Stimulated activated CD4-positive, alpha-beta T cell treated with anti-CD3 and anti-CD28 coated beads, Interleukin-4, amount 100 ng/mL, for 24 hours (primary cell): ENCODE data around the gene DRAXIN.

Experiments used
- DNase-seq: peaks from one replicate; pipeline ENCODE4 v3.0.0-alpha.2; 2020

The DRAXIN gene

DNA sequence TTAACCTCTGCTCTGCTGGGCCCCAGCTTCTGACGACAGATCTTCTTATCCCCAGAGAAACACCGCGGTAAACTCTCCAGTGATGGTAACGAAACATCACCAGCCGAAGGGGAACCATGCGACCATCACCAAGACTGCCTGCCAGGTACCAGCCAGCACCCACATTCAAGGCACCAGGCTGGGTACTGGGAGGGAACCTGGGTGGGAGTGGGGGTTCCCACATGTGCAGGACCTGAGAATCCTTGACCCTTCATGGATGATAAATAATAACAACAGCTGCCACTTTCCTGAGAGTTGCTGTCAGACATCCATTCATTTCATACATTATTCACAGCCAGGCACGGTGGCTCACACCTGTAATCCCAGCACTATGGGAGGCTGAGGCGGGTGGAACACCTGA, 20.8 kb downstream of the DRAXIN start:
- no peak for DNase-seq

DNA sequence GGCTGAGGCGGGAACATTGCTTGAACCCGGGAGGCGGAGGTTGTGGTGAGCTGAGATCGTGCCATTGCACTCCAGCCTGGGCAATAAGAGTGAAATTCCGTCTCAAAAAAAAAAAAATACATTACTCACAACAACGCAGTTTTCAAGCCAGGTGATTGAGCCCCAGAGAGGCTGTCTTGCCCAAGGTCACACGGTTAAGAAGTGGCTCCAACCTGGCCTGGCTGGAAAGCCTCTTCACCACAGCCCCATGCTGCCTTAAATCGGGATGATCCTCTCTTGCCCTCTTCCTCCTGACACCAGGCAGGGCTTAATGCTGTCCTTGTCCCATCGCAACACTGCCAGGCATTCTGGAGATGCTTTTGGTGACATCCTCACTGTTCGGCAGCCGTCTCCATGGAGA, 21.6 kb downstream of the DRAXIN start:
- no peak for DNase-seq

DNA sequence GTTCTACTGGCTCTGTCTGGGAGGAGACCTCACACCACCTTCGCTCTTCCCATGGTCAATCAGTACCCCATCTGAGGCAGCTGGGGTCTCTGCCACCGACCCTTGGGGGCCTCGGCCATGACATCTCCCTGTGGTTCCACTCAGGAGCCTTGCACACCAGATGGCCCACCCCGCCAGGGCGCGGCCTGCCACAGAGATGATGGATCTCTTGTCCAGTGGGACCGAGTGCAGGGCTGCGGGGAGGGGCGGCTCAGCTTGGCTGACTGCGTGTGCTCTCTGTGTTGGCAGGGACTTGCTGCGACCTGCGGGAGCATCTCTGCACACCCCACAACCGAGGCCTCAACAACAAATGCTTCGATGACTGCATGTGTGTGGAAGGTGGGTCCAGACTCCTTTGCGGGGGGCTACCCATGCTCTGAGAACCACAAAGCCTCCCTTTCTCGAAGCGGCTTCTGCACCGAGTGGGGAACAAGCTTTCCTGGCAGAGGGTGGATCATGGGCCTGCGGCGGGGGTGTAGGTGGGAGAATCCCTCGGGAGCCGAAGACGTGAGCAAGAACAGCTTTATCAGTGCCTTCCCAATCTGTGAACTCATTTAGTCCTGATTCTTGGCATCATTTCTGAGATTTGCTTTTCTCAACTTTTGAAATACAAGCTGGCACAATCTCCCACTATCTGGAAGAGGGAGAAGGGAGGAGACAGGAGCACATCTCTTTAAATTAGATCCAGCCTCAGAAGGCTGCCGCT, 23.5 kb downstream of the DRAXIN start:
- DNase-seq: no peak

DNA sequence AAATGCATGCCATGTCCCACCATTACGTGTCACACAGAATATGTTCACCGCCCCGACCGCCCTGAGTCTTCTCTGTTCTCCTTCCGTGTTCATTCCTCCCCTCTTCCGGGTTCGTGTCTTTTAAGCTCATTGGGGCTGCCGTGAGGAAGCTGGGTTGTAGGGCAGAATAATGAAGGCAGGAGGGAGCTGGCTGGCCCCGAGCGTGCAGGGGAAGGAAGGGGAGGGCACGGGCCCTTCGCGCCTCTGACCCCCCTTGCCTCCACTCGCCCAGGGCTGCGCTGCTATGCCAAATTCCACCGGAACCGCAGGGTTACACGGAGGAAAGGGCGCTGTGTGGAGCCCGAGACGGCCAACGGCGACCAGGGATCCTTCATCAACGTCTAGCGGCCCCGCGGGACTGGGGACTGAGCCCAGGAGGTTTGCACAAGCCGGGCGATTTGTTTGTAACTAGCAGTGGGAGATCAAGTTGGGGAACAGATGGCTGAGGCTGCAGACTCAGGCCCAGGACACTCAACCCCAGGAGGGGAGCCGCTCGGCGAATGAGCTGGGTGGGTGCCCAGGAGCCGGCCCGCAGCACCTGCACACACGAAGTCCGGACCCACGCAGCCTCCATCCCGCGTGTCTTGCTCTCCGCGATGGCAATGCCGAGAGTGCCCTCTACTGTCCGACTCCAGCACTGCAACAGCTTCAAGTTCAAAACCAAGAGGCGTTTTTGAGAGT, 28.0 kb downstream of the DRAXIN start:
- peak; percentile 89 for DNase-seq

DNA sequence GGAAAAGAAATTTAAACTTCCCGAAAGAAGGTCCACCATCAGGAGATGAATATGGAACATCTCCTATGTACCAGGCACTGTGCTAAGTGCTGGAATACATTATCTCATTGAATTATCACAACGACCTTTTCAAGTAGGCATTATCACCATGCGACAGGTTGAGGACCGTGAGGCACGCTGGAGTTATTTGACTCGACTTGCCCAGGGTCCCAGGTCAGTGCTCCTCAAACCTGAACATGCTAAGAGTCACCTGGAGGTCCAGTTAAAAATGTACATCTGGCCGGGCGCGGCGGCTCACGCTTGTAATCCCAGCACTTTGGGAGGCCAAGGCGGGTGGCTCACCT, 28.5 kb downstream of the DRAXIN start:
- no peak for DNase-seq

DNA sequence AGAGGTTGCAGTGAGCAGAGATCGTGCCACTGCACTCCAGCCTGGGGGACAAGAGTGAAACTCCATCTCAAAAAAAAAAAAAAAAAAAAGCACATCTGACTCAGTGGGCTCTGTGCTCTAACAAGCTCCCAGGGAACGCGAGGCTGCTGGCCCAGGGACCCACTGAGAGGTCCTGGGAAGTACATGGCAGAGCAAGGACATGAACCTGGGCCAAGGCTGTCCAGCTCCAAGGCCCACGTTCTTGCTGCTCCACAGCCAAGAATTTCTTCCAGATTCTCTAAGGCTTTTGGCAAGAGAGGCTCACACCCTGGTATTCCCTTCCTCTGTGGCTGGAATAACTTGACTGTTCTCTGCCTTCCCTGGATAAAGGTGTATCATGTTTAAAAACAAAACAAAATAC, 29.0 kb downstream of the DRAXIN start:
- DNase-seq: no peak

DNA sequence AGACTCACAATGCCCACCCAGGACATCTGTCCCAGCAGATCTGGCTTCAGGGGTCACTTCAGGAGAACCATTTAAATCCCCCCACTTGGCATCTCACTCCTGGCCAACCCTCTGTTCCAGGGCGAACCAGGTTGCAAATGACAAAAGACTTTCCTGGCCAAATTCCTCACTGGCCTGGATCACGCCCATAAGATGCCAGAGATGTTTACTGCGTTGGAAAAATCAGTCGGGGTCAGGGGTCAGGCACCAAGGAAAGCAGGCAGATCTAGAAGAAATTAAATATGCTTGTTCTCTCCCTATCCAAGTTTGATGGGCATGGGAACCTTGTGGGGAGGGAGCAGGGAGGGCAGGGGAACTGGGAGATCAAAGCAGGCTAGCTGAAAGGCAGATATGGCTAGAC, 29.8 kb downstream of the DRAXIN start:
- no peak for DNase-seq

DNA sequence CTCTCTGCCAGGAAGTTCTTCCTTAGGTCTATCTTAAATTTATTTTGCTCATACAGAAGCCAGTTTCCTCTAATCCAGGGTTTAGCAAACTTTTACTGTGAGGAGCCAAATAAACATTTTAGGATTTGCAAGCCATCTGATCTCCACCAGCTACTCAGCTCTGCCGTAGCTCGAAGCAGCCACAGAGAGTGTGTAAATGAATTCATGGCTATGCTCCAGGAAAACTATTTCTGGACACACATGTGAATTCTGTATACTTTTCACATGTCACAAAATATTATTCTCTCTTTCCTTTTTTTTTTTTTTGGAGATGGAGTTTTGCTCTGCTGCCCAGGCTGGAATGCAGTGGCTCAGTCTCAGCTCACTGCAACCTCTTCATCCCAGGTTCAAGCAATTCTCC, 31.0 kb downstream of the DRAXIN start:
- no peak for DNase-seq

DNA sequence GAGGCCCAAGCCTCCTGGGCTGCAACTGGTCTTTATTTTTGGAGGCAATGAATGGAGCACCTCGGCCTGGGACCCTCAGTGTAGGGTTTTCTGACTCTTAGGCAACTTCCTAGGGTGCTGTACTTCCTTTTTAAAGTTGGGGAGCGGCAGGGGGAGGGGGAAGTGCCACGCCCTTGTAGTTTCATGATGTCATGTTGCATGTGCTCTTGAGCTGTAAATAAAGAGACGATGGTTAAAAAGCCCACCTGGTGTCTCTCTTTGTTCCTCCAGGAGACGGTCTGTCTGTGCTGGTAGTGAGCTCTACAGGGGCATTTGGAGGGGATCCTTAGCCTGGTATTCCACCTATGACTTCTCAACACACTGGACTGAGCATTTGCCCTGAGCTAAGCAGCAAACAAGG, 34.1 kb downstream of the DRAXIN start:
- DNase-seq: no peak

DNA sequence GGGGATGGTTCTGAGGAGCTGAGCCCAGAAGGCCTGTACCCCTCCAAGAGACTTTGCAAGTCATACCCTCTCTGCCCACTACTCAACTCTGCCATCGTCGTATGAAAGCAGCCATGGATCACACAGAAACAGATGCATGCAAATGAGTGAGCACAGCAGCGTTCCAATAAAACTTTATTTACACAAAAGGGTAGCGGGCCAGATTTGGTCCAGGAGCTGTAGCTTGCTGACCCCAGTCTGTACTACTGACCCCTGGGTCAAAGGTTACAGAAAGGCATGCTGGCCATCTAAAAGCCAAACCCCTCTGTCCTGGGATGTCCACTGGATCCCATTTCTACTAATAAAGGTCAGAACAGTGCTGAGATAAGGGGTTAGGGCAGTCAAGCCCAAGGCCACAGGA, 35.6 kb downstream of the DRAXIN start:
- no peak for DNase-seq

DNA sequence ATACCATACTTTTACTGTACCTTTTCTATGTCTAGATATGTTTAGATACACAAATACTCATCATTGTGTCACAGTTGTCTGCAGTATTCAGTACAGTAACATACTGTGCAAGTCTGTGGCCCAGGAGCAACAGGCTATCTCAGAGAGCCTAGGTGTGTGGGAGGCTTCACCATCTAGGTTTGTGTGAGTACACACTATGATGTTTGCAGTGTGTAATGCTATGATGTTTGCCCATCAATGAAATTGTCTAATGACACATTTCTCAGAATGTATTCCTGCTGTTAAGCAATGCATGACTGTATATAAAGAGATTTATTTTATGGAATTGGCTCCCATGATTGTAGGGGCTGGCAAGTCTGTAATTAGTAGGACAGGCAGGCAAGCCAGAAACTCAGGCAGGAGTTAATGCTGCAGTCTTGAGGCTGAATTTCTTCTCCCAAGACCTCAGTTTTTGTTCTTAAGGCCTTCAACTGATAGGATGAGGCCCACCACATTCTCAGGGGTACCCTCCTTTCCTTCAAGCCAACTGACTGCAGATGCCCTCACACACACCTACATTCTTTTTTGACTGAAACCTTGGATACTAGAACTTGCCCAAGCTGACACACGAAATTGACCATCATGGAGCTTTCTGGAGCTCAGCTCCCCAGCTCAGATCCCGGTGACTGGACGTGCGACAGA, 36.8 kb downstream of the DRAXIN start:
- no peak for DNase-seq

DNA sequence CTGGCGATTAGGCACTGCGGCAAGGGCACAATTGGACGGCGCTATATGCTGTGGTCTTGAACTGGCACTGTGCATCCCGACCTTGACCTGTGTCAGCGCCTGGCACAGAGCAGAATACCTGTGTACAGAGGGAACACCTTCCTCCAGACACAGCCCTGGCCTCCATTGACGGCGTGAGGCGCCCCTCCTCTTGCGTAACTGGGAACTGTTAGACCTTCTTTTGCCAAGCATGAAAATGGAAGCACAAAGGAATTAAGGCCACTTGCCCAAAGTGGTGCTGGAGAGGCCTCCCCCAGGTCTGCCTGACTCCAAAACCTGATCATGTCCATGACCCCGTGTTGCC, 37.6 kb downstream of the DRAXIN start:
- no peak for DNase-seq

DNA sequence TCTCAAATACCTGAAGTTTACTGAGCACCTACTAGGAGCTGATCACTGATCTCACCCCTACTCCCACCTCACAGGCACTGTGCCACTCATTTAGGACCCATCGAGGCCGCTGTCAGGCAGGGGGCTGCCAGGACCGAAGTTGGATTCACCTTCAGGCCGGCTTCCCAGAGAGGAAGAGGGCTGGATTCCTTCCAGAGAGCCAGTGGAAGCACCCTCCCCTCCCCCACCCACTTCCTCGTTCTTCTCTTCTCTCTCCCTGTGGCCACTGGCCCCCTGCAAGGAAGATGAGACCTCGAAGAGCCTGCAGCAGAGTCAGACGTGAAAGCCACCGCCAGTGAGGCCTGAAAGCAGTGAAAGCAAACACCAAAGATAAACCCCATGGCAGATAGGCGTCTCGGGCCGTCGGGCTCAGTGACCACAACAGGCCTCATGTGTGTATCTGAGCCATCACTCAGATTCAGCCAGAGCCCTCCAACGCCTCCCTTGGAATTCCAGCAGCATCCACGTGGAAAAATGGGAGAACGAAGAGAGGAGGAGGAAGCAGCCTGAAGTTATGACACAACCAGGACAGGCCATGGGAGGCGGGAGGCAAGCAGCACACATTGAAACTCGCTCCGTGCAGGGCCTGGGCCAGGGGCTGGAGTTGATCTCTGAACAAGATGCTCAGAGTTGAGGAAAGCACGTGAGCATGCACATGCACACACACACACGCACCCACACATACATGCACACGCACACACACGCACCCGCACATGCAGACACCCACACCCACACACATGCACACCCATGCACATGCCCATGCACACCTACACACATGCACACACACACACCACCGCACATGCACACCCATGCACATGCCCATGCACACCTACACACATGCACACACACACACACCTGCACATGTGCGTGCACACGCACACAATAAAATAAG, 38.3 kb downstream of the DRAXIN start:
- peak; percentile 8 for DNase-seq

DNA sequence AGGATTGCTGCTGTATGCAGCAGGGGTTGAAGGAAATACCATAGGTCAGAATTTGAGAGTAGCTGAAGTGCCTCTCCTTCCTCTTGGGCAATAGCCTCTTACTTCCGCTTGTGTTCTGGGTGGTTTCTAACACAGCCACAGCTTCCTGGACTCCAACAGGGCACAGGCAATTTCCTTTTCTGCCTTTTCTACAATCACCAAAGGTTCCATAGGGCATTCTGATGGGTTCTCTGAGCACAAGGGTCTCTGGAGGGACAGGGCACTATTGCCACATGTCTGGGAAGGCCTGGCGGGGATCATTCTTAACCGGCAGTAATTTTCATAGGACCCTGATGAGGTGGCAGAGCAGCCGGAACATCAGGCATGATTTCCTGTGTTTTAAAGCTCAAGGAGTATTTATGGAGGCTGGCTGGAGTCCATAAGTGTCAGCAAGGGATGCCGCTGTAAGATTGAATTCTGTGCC, 39.0 kb downstream of the DRAXIN start:
- DNase-seq: peak; percentile 34

DNA sequence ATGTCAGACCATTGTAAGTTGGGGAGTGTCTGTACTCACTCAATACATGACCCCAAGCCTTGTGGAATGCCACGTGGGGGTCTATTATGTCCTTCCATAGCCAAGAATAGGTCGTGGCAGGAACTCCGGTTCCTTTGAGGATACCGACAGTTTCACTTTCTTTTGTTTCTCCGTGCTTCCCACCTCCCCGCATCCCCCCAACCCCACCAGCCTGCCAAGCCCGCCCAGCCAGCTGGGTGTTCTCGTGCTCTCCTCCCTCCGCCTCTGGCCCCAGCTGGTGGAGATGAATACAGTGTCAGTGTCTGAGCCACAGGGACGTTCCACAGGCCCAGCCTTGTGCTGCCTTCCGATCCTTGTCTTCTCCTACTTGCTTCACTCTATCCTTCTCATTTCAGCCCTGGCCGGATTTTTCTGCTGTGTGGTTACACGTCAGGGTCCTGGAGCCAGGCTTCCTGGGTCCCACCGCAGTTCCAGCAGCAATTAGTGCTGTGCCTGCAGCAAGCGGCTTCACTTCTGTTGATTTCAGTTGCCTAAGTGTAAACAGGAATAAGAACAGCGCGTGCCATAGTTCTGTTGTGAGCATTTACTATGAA, 40.3 kb downstream of the DRAXIN start:
- DNase-seq: no peak

DNA sequence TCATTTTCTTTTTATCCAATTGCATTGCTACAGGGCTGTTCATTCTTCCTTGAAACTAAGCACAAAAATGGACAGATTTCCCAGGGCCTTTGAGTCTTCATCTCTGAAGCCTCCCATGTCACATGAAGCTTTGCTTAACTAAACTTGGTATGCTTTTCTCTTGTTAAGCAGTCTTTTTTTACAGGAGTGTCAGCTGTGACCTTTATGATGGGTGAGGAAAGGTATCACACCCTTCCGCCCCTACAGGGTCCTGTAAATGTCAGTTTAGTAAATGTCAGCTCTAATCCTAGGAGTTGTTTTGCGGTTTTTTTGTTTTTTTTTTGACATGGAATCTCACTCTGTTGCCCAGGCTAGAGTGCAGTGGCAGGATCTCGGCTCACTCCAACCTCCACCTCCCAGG, 41.8 kb downstream of the DRAXIN start:
- no peak for DNase-seq

DNA sequence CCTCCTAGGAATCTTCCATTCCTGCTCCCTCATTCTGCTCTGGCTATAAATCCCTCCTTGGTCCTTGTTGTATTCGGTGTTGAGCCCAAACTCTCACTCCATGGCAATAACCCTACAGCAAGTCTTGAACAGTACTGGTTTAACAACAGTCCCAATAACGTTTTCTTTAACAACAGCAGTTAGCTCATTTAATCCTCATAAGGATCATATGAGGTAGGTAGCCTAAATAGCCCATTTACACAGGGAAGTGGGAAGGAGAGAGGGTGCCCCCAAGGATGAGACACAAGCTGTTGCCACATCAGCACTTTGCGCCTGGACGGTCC, 44.0 kb downstream of the DRAXIN start:
- DNase-seq: no peak

DNA sequence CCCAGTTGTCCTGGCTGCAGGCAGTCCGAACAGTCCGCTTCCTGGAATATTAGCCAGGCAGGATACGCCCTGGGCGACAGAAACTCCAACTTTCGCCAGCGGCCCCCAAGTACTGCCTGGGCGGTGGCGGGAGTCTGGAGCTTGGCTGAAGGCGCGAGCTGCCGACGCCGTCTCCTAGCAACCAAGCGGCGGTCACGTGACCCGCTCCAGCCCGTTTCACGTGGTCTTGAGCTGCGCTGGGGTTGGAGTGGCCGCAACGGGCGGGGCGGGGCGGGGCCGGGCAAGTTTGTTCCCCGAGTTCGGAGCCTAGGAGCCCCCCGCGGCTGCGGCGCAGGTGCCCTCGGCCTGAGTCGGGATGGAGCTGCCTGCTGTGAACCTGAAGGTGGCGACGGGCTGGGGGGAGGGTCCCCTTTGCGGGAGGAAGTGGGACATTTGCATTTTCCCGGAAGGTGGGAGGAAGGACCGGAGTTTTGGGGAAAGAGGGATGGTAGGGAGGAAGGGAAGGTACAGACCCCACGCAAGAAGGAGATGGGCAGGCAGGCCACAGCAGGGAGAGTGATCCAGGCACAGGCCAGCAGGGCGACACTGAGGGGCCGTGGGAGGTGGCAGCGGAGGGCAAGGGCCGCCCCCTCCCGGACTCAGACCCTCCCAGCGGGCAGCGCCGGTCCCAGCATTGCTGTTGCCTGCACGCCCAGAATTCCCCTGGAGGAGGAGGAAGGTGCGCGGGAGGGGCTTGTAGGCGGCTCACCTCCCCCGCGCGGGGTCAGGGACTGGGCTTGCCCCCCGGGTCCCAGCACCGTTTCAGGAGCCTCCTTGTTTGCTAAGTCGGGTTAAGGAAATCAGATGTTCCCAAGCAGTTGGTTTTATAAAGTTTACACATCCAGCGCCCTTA, 44.6 kb downstream of the DRAXIN start, which contains the start of gene AGTRAP:
AGTRAP (plus strand) TSS at position 283 of the 892 bp plus-strand sequence; CDS start at position 356, 73 bp downstream.
- DNase-seq: peak; percentile 89

DNA sequence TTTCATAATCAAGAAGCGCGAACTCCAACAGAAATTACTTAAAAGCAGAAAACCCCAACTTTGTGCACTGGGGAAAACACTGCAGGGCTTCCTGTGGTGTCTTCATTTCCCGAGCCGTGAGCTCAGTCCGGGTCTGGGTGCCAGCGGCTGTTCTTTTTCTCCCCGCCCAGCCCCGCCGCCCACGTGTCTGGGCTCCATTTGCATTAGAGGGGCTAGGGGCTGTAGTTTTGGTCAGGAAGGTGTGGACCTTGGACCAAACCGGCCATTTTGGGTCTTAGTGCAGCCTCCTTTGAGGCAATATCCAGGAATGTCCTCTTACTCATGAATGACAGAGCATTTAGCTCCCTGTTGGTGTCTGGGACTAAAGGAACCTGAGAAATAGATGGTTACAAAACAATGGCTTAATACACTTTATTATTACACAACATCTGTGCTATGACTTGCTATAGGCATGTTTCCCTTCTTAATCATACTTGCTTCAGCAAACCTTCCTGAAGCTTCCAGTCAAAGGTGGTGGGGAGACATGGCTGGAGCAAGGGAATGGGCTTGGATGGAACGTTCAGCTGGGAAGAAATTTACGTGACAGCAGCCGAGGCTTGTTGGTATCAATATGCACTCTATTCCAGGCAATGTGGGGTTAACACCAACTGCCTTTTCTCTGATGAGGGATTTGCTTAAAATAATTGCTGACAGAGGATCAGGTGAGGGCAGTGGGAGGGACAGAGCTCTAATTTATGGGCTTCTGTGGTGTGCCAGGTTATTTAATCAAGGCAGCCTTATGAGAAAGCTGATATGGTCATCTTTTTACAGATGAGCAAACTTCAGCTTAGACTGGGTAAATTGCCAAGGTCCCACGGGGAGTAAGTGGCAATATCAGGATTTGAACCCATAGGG, 45.5 kb downstream of the DRAXIN start:
- peak; percentile 40 for DNase-seq

DNA sequence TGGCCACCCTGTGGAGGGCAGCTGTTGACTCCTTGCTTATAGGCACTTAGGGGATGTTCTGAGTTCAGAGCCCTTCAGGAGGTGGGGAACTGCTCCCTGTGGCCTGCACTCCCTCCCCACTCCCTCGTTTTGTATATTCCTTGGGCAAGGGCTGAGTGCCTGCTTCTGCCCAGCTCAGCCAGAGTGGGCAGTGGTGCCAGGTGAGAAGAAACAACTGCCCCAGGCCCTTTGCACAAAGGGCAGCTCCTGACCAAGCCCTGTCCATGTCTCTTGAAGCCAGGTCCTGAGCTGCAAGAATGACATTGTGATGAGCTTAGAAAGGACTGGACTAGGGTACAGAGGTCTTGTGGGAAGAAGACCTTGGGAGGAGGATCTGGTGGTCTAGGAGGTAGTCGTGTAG, 46.6 kb downstream of the DRAXIN start:
- no peak for DNase-seq

DNA sequence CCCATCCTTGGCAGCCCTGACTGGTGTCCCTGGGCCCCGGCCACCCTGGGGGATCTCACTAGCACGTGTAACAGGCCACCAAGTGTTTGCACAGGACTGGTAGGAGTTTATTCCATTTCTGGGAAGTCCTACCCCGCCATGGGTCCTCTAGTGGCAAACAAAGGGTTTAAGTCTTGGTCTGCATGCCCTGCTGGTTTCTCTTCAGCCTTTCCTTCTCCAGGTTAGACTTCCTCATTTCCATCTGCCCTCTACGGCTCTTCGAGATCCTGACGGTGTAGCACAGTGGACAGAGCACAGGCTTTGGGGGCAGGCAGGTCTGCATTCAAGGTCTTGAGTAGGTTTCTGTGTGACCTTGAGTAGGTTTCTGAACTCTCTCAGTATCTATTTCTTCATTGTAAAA, 47.3 kb downstream of the DRAXIN start:
- DNase-seq: no peak
